SU-DHL-6 (cell line): ENCODE measurements around the gene CERS1.

Source experiments
- CTCF ChIP-seq: fragments of 200-600 bp; sonication (generic); IDR thresholded peaks from one replicate; pipeline ENCODE4 v1.5.1; 2017; ENCODE audit warnings: antibody characterized with exemption, mild to moderate bottlenecking, low read length, moderate library complexity; ENCODE audit not compliant: insufficient read depth, poor library complexity, severe bottlenecking
- EZH2phosphoT487 ChIP-seq: fragments of 200-600 bp; sonication (generic), shearing (Covaris generic); conservative IDR thresholded peaks from 2 replicates; pipeline ENCODE4 v1.6.1; 2018; ENCODE audit warnings: mild to moderate bottlenecking, antibody characterized with exemption, low read length, moderate library complexity, mixed read lengths

GRCh38 chr19:18910801-18911436 is 15.0 kb upstream of the CERS1 start:
- no peak for TF ChIP-seq CTCF
- no peak for TF ChIP-seq EZH2phosphoT487
